Neural progenitor cell (in vitro differentiated cells): ENCODE measurements around the gene SLC2A11. TPM values are rescaled to one million over a fixed set of nuclear protein-coding genes. Genes with fewer than 3 reads are reported as not detected.
"Not testable (repeated sequence)": the region's sequence is repeated elsewhere in the genome, so short reads cannot be mapped to it uniquely, and the experiment has no call there.

Experiments used
- DNase-seq: peaks from one replicate; pipeline ENCODE4 v3.0.0-alpha.2; 2016; ENCODE audit warnings: low spot score
- H2AFZ ChIP-seq: fragments of 200-600 bp; sonication (generic); replicated peaks from 2 replicates; pipeline ENCODE4 v1.6.1; 2016; ENCODE audit warnings: antibody characterized with exemption
- H3F3A ChIP-seq: fragments of 200-600 bp; sonication (generic); 2 replicates; pipeline ENCODE4 v1.6.1; 2016; ENCODE audit warnings: antibody characterized with exemption, low read depth
- H3K27ac ChIP-seq: fragments of 200-600 bp; sonication (generic); 2 replicates; pipeline ENCODE4 v1.5.1; 2016; ENCODE audit warnings: mild to moderate bottlenecking
- H3K27me3 ChIP-seq: fragments of 200-600 bp; sonication (generic); 2 replicates; pipeline ENCODE4 v1.6.1; 2016; ENCODE audit warnings: mild to moderate bottlenecking, moderate library complexity
- H3K36me3 ChIP-seq: fragments of 200-600 bp; sonication (generic); 2 replicates; pipeline ENCODE4 v1.5.1; 2016
- H3K4me1 ChIP-seq: fragments of 200-600 bp; sonication (generic); 2 replicates; pipeline ENCODE4 v1.6.1; 2016; ENCODE audit warnings: mixed run types
- H3K4me2 ChIP-seq: fragments of 200-600 bp; sonication (generic); 2 replicates; pipeline ENCODE4 v1.6.1; 2016
- H3K4me3 ChIP-seq: fragments of 200-600 bp; sonication (generic); 2 replicates; pipeline ENCODE4 v1.5.1; 2016
- H3K79me2 ChIP-seq: fragments of 200-600 bp; sonication (generic); 2 replicates; pipeline ENCODE4 v1.6.1; 2016; ENCODE audit warnings: low read depth
- H3K9ac ChIP-seq: fragments of 200-600 bp; sonication (generic); 2 replicates; pipeline ENCODE4 v1.6.1; 2016
- H3K9me3 ChIP-seq: fragments of 200-600 bp; sonication (generic); 2 replicates; pipeline ENCODE4 v1.5.1; 2016; ENCODE audit warnings: low read depth
- H4K20me1 ChIP-seq: fragments of 200-600 bp; sonication (generic); 2 replicates; pipeline ENCODE4 v1.6.1; 2016; ENCODE audit warnings: low read depth
- H3K27ac Mint-ChIP-seq: 3 replicates; pipeline ENCODE4 v1.8.0; 2021; ENCODE audit warnings: mixed read lengths
- H3K27me3 Mint-ChIP-seq: 2 replicates; pipeline ENCODE4 v1.8.0; 2022; ENCODE audit warnings: low read depth, mild to moderate bottlenecking, inconsistent platforms, moderate library complexity, mixed read lengths; ENCODE audit not compliant: insufficient read depth
- H3K36me3 Mint-ChIP-seq: 3 replicates; pipeline ENCODE4 v1.8.0; 2021; ENCODE audit warnings: mixed read lengths
- H3K4me1 Mint-ChIP-seq: 3 replicates; pipeline ENCODE4 v1.8.0; 2021; ENCODE audit warnings: mixed read lengths
- H3K4me3 Mint-ChIP-seq: 3 replicates; pipeline ENCODE4 v1.8.0; 2021; ENCODE audit warnings: mild to moderate bottlenecking, moderate library complexity, mixed read lengths
- H3K9me3 Mint-ChIP-seq: 3 replicates; pipeline ENCODE4 v1.8.0; 2020; ENCODE audit warnings: mixed read lengths
- CTCF ChIP-seq: fragments of 200-600 bp; sonication (generic); IDR thresholded peaks from 2 replicates; pipeline ENCODE4 v1.5.1; 2017; ENCODE audit warnings: antibody characterized with exemption, mild to moderate bottlenecking
- EZH2 ChIP-seq: fragments of 200-600 bp; sonication (generic); IDR thresholded peaks from 2 replicates; pipeline ENCODE4 v1.6.1; 2017; ENCODE audit warnings: antibody characterized with exemption, mild to moderate bottlenecking, moderate library complexity
- EZH2phosphoT487 ChIP-seq: fragments of 200-600 bp; sonication (generic); IDR thresholded peaks from 2 replicates; pipeline ENCODE4 v1.6.1; 2017; ENCODE audit warnings: antibody characterized with exemption
- total RNA-seq: library from RNA; depleted of rRNA; stranded (reverse); fragments of >200 nt; gene quantifications from 2 replicates; pipeline ENCODE4 v1.2.3, GENCODE V29; 2015; ENCODE audit warnings: low replicate concordance

Gene SLC2A11
- total RNA-seq, 1 donor from 2014 or later: 3.8 TPM

GRCh38 chr22:23915290-23915689 is 57.6 kb downstream of the SLC2A11 start:
- H3K4me3 Mint-ChIP-seq: no peak overlapping the region
- no peaks in the 10 kb centered on the region for H3K9me3 Mint-ChIP-seq
- no peak for DNase-seq
- H3K36me3 Mint-ChIP-seq: peaks cover 9% of the 10 kb centered on the region
- TF ChIP-seq CTCF: no peak
- TF ChIP-seq EZH2phosphoT487: no peak
- TF ChIP-seq EZH2: no peak
- H3K27ac Mint-ChIP-seq: peak overlapping the region; percentile 12
- Histone ChIP-seq H3K4me2 (no peak overlapping the region), H3K36me3 (no peaks in the 10 kb centered on the region), H3K4me3 (no peak overlapping the region), H3F3A (peaks cover 33% of the 10 kb centered on the region), H3K79me2 (no peaks in the 10 kb centered on the region), H2AFZ (no peak overlapping the region), H3K27me3 (no peaks in the 10 kb centered on the region), H3K9me3 (no peaks in the 10 kb centered on the region), H3K27ac (no peak overlapping the region), H4K20me1 (no peaks in the 10 kb centered on the region), H3K4me1 (peaks cover 4% of the 10 kb centered on the region), H3K9ac (no peak overlapping the region)
- peaks cover 23% of the 10 kb centered on the region for H3K4me1 Mint-ChIP-seq
- peaks cover 3% of the 10 kb centered on the region for H3K27me3 Mint-ChIP-seq

- H3K36me3 ChIP-seq, H3F3A ChIP-seq, H3K27me3 ChIP-seq, H3K27ac ChIP-seq, H3K9ac ChIP-seq, H3K4me3 ChIP-seq, H3K4me2 ChIP-seq, H3K79me2 ChIP-seq, H3K27me3 Mint-ChIP-seq, DNase-seq, H4K20me1 ChIP-seq, H3K4me1 ChIP-seq, H2AFZ ChIP-seq, H3K27ac Mint-ChIP-seq, H3K9me3 ChIP-seq, H3K4me3 Mint-ChIP-seq, H3K9me3 Mint-ChIP-seq, H3K4me1 Mint-ChIP-seq: not testable (repeated sequence)
- peaks cover 28% of the 10 kb centered on the region for H3K36me3 Mint-ChIP-seq
Observed at GRCh38 chr22:23920267-23920611, 62.6 kb downstream of the SLC2A11 start.

- not testable (repeated sequence) for H3K36me3 ChIP-seq, DNase-seq, H3K4me1 ChIP-seq, H3K27me3 Mint-ChIP-seq, H3K79me2 ChIP-seq, H3K9me3 Mint-ChIP-seq, H3K4me3 ChIP-seq, H3K4me2 ChIP-seq, H3F3A ChIP-seq, H3K9me3 ChIP-seq, H3K27ac Mint-ChIP-seq, H4K20me1 ChIP-seq, H2AFZ ChIP-seq, H3K4me3 Mint-ChIP-seq, H3K27me3 ChIP-seq, H3K9ac ChIP-seq, H3K27ac ChIP-seq, H3K4me1 Mint-ChIP-seq
- H3K36me3 Mint-ChIP-seq: peaks cover 37% of the 10 kb centered on the region
Observed at GRCh38 chr22:23921586-23922201, 64.0 kb downstream of the SLC2A11 start.

DNA sequence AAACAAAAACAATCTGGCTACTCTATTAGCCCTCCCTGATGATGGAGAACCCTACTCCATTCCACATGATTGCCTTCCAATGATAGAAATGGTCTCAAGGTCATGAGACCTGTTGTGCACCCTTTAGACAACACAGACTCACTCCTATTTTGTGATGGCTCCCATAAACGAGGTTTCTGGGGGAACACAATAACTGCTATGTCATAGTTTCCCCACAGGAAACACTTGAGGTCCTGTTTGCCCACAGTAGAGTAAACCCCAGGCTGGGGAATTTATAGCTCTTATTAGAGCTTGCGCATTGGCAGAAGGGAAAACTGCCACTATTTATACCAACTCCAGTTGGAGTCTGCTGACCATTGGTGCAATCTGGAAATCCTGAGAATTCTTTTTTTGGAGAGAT is 65.2 kb downstream of the SLC2A11 start:
- H3K27ac Mint-ChIP-seq: no peak overlapping the region
- H3K9ac ChIP-seq: no peak overlapping the region
- H3K36me3 Mint-ChIP-seq: peaks cover 46% of the 10 kb centered on the region
- H3K9me3 ChIP-seq: no peaks in the 10 kb centered on the region
- H4K20me1 ChIP-seq: no peaks in the 10 kb centered on the region
- no peak overlapping the region for H3K4me3 Mint-ChIP-seq
- no peak overlapping the region for H3K4me2 ChIP-seq
- no peaks in the 10 kb centered on the region for H3F3A ChIP-seq
- peaks cover 4% of the 10 kb centered on the region for H3K4me1 Mint-ChIP-seq
- no peak overlapping the region for H3K27ac ChIP-seq
- H3K9me3 Mint-ChIP-seq: no peaks in the 10 kb centered on the region
- H3K79me2 ChIP-seq: no peaks in the 10 kb centered on the region
- H3K27me3 Mint-ChIP-seq: peaks cover 3% of the 10 kb centered on the region
- DNase-seq: no peak
- H2AFZ ChIP-seq: no peak overlapping the region
- no peaks in the 10 kb centered on the region for H3K36me3 ChIP-seq
- no peaks in the 10 kb centered on the region for H3K4me1 ChIP-seq
- TF ChIP-seq EZH2phosphoT487: no peak
- H3K27me3 ChIP-seq: no peaks in the 10 kb centered on the region
- no peak overlapping the region for H3K4me3 ChIP-seq

GRCh38 chr22:23925020-23925606 is 67.4 kb downstream of the SLC2A11 start:
- peaks cover 2% of the 10 kb centered on the region for H3K9me3 Mint-ChIP-seq
- peaks cover 3% of the 10 kb centered on the region for H3K27me3 Mint-ChIP-seq
- H3K27ac ChIP-seq: no peak overlapping the region
- H3K4me3 ChIP-seq: no peak overlapping the region
- H3K79me2 ChIP-seq: no peaks in the 10 kb centered on the region
- TF ChIP-seq EZH2 (no peak), EZH2phosphoT487 (no peak), CTCF (no peak)
- no peak for DNase-seq
- H3K9me3 ChIP-seq: no peaks in the 10 kb centered on the region
- no peak overlapping the region for H3K4me3 Mint-ChIP-seq
- no peak overlapping the region for H3K9ac ChIP-seq
- no peak overlapping the region for H3K27ac Mint-ChIP-seq
- no peaks in the 10 kb centered on the region for H3K4me1 ChIP-seq
- H3K36me3 ChIP-seq: no peaks in the 10 kb centered on the region
- no peak overlapping the region for H3K4me2 ChIP-seq
- H3K36me3 Mint-ChIP-seq: peaks cover 55% of the 10 kb centered on the region
- H3K27me3 ChIP-seq: no peaks in the 10 kb centered on the region
- no peak overlapping the region for H2AFZ ChIP-seq
- H3F3A ChIP-seq: no peaks in the 10 kb centered on the region
- no peaks in the 10 kb centered on the region for H4K20me1 ChIP-seq
- H3K4me1 Mint-ChIP-seq: no peaks in the 10 kb centered on the region
